Neutrophil (primary cell): ENCODE data around the gene TBC1D17.
A peak's percentile ranks its signal among the peaks of the same experiment; 100 is the strongest.

ENCODE experiments used
- H3K27ac ChIP-seq: fragments of 200-600 bp; sonication (generic); 2 replicates; pipeline ENCODE4 v1.5.1; 2016; ENCODE audit warnings: mild to moderate bottlenecking, moderate library complexity
- H3K27me3 ChIP-seq: fragments of 200-600 bp; sonication (generic); 2 replicates; pipeline ENCODE4 v1.6.0; 2016; ENCODE audit warnings: mild to moderate bottlenecking
- H3K36me3 ChIP-seq: fragments of 200-600 bp; sonication (generic); 2 replicates; pipeline ENCODE4 v1.5.1; 2017
- H3K4me1 ChIP-seq, 2 experiments: fragments of 200-600 bp in 1 of 2; sonication (generic) in 1 of 2; 1 replicate in 1 of 2; 2 replicates in 1 of 2; pipeline versions ENCODE4 v1.5.1 to v1.6.1; 2013 to 2016; ENCODE audit warnings: low read depth in 1 of 2, low read length in 1 of 2, mild to moderate bottlenecking in 1 of 2, moderate library complexity in 1 of 2; ENCODE audit not compliant: control insufficient read depth in 1 of 2, insufficient read depth in 1 of 2
- H3K4me3 ChIP-seq, 2 experiments: fragments of 200-600 bp in 1 of 2; sonication (generic) in 1 of 2; 1 replicate in 1 of 2; 2 replicates in 1 of 2; pipeline ENCODE4 v1.5.1; 2013 to 2016; ENCODE audit warnings: low read depth in 1 of 2, low read length in 1 of 2, mild to moderate bottlenecking in 1 of 2, moderate library complexity in 1 of 2
- H3K9me3 ChIP-seq: fragments of 200-600 bp; sonication (generic); 2 replicates; pipeline ENCODE4 v1.5.1; 2016
- TF ChIP-seq, protein P1 (sequence below): fragments of 200-600 bp; sonication (generic); IDR thresholded peaks from 2 replicates; pipeline ENCODE4 v1.5.1; 2016; ENCODE audit warnings: antibody characterized with exemption

Gene TBC1D17

DNA sequence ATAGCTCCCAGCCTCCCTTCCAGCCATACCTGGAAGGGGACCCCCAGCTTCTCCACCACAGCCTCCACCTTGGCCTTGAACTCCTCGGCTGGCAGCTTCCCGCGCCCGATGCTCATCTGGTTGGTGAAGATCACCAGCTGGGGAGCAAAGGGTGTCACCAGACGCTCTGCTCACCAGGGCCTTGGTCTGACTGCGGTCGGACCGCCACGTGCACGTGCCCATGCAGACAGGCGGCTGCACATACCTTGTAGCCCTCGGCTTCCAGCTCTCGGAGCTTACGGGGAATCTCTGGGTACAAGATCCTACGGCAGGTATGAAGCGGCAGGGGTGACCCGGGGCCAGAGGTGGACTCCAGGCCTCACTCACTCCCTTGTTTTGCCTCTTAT, 13.6 kb upstream of the TBC1D17 start:
- Histone ChIP-seq H3K4me1 (peaks cover 37 to 39% of the 10 kb centered on the region in 2 experiments), H3K9me3 (no peaks in the 10 kb centered on the region), H3K27ac (no peak overlapping the region), H3K36me3 (peaks cover 59% of the 10 kb centered on the region), H3K4me3 (no peak overlapping the region), H3K27me3 (no peaks in the 10 kb centered on the region)
- TF ChIP-seq, protein P1, sequence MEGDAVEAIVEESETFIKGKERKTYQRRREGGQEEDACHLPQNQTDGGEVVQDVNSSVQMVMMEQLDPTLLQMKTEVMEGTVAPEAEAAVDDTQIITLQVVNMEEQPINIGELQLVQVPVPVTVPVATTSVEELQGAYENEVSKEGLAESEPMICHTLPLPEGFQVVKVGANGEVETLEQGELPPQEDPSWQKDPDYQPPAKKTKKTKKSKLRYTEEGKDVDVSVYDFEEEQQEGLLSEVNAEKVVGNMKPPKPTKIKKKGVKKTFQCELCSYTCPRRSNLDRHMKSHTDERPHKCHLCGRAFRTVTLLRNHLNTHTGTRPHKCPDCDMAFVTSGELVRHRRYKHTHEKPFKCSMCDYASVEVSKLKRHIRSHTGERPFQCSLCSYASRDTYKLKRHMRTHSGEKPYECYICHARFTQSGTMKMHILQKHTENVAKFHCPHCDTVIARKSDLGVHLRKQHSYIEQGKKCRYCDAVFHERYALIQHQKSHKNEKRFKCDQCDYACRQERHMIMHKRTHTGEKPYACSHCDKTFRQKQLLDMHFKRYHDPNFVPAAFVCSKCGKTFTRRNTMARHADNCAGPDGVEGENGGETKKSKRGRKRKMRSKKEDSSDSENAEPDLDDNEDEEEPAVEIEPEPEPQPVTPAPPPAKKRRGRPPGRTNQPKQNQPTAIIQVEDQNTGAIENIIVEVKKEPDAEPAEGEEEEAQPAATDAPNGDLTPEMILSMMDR, result no peak

- peak overlapping the region; percentile 45 for H3K27ac ChIP-seq
- H3K27me3 ChIP-seq, result no peaks in the 10 kb centered on the region
- TF ChIP-seq, protein P1, result no peak
- H3K4me3 ChIP-seq, result no peak overlapping the region
- peaks cover 42% of the 10 kb centered on the region in 2 experiments for H3K4me1 ChIP-seq
- peaks cover 49% of the 10 kb centered on the region for H3K36me3 ChIP-seq
- no peaks in the 10 kb centered on the region for H3K9me3 ChIP-seq
Observed at GRCh38 chr19:49864890-49865289, 12.6 kb upstream of the TBC1D17 start.

GRCh38 chr19:49866933-49867782, 10.3 kb upstream of the TBC1D17 start, which contains the start of gene PNKP:
Gene PNKP (minus strand): TSS chr19:49867576. CDS start chr19:49867204, 372 bp downstream.
- Histone ChIP-seq H3K4me1 (peaks cover 50 to 53% of the 10 kb centered on the region in 2 experiments), H3K27me3 (no peaks in the 10 kb centered on the region), H3K27ac (peak within 1 kb of the TSS; percentile 91), H3K9me3 (no peaks in the 10 kb centered on the region), H3K36me3 (peaks cover 26% of the 10 kb centered on the region), H3K4me3 (peak within 1 kb of the TSS; percentile 87 to 93)
- TF ChIP-seq, protein P1, result peak; percentile 17

- Histone ChIP-seq H3K4me3 (peak overlapping the region; percentile 79 to 87), H3K4me1 (peaks cover 50 to 53% of the 10 kb centered on the region in 2 experiments), H3K36me3 (peaks cover 10% of the 10 kb centered on the region)
Observed at GRCh38 chr19:49869009-49869483, 8.5 kb upstream of the TBC1D17 start.

GRCh38 chr19:49869484-49870308, 7.8 kb upstream of the TBC1D17 start:
- H3K4me3 ChIP-seq, result peak overlapping the region; percentile 79 to 87
- TF ChIP-seq, protein P1, result peak; percentile 26
- H3K27me3 ChIP-seq, result no peaks in the 10 kb centered on the region
- peaks cover 5% of the 10 kb centered on the region for H3K36me3 ChIP-seq
- no peaks in the 10 kb centered on the region for H3K9me3 ChIP-seq
- peak overlapping the region; percentile 91 for H3K27ac ChIP-seq
- H3K4me1 ChIP-seq, result peaks cover 48 to 49% of the 10 kb centered on the region in 2 experiments

More at GRCh38 chr19:49869009-49869483, 8.5 kb upstream of the TBC1D17 start:
- TF ChIP-seq, protein P1, result no peak
- H3K27me3 ChIP-seq, result no peaks in the 10 kb centered on the region
- peak overlapping the region; percentile 91 for H3K27ac ChIP-seq
- no peaks in the 10 kb centered on the region for H3K9me3 ChIP-seq
